ENCODE results near the gene MEAF6.
"Not testable (repeated sequence)": the region's sequence is repeated elsewhere in the genome, so short reads cannot be mapped to it uniquely, and the experiment has no call there.

GRCh38 chr1:37559957-37560379 is 45.4 kb upstream of the MEAF6 start:
- not testable (repeated sequence) for TF ChIP-seq CTCF, POLR2A (IDR thresholded peaks at IDR 0.05)

Data from Peyer's patch (tissue), 4 donors.